Esophagus muscularis mucosa (tissue), 3 donors: ENCODE measurements around the gene TRMO.

ENCODE experiments used
- POLR2AphosphoS5 ChIP-seq, 2 donors: sonication (generic); formaldehyde crosslinking; IDR thresholded peaks; one replicate each; pipeline ENCODE4 v1.6.1; 2017; ENCODE audit warnings: antibody characterized with exemption in 2 of 2
- TF ChIP-seq, protein P1 (sequence below), 3 experiments: fragments of 200-600 bp in 2 of 3; fragments of 450-650 bp in 1 of 3; sonication (generic) in 2 of 3; IDR thresholded peaks; one replicate each; pipeline ENCODE4 v1.5.1; 2017 to 2019; ENCODE audit warnings: antibody characterized with exemption in 3 of 3, mild to moderate bottlenecking in 2 of 3, moderate library complexity in 1 of 3

DNA sequence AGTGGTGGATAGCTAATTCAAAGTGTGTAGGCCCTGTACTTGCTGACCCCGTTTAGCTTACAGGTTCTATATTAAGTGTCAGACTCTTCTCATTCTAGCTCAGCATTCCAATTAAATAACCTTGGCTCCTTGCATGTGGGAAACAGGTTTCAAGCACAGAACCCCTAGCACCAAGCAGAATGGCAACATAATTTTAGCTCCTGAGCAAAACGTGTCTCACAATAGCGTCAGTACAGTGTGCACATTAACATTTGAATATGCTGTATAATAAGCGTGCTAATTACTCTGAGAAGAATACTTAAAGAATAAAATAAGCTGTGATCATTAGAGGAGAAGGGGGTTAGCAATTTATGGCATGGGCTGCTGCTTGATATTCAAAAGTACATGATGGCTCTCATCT lies 39.8 kb upstream of the TRMO start:
- no peak for TF ChIP-seq POLR2AphosphoS5 (IDR thresholded peaks at IDR 0.05)
- TF ChIP-seq, protein P1, sequence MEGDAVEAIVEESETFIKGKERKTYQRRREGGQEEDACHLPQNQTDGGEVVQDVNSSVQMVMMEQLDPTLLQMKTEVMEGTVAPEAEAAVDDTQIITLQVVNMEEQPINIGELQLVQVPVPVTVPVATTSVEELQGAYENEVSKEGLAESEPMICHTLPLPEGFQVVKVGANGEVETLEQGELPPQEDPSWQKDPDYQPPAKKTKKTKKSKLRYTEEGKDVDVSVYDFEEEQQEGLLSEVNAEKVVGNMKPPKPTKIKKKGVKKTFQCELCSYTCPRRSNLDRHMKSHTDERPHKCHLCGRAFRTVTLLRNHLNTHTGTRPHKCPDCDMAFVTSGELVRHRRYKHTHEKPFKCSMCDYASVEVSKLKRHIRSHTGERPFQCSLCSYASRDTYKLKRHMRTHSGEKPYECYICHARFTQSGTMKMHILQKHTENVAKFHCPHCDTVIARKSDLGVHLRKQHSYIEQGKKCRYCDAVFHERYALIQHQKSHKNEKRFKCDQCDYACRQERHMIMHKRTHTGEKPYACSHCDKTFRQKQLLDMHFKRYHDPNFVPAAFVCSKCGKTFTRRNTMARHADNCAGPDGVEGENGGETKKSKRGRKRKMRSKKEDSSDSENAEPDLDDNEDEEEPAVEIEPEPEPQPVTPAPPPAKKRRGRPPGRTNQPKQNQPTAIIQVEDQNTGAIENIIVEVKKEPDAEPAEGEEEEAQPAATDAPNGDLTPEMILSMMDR (IDR thresholded peaks at IDR 0.05) = no peak
